H9 (cell line): Measurements from ENCODE around the gene MYH14. TPM values are rescaled to one million over a fixed set of nuclear protein-coding genes. Genes with fewer than 3 reads are reported as not detected.

Experiments used
- DNase-seq: peaks from one replicate; pipeline ENCODE4 v3.0.0-alpha.2; 2017
- H2AFZ ChIP-seq: one replicate; pipeline ENCODE4 v1.6.1; 2013; ENCODE audit warnings: mild to moderate bottlenecking, low read length, control low read depth, moderate library complexity
- H2AK5ac ChIP-seq: 2 replicates; pipeline ENCODE4 v1.6.1; 2013; ENCODE audit warnings: low read length, control low read depth, mixed read lengths; ENCODE audit not compliant: insufficient read length
- H2BK120ac ChIP-seq: one replicate; pipeline ENCODE4 v1.6.1; 2013; ENCODE audit warnings: low read depth, mild to moderate bottlenecking, low read length, control low read depth, inconsistent platforms; ENCODE audit not compliant: poor library complexity, severe bottlenecking
- H2BK12ac ChIP-seq: 2 replicates; pipeline ENCODE4 v1.6.1; 2013; ENCODE audit warnings: low read length, control low read depth, mixed read lengths, low read depth; ENCODE audit not compliant: insufficient read length
- H2BK15ac ChIP-seq: 2 replicates; pipeline ENCODE4 v1.6.1; 2013; ENCODE audit warnings: low read depth, low read length, control low read depth
- H2BK20ac ChIP-seq: one replicate; pipeline ENCODE4 v1.6.1; 2013; ENCODE audit warnings: low read depth, mild to moderate bottlenecking, low read length, control low read depth, inconsistent platforms; ENCODE audit not compliant: poor library complexity, severe bottlenecking
- H2BK5ac ChIP-seq: 2 replicates; pipeline ENCODE4 v1.6.1; 2013; ENCODE audit warnings: low read length, control low read depth, mixed read lengths; ENCODE audit not compliant: insufficient read length
- H3K14ac ChIP-seq: 2 replicates; pipeline ENCODE4 v1.6.1; 2013; ENCODE audit warnings: low read length, control low read depth; ENCODE audit not compliant: insufficient read depth
- H3K18ac ChIP-seq: 2 replicates; pipeline ENCODE4 v1.6.1; 2013; ENCODE audit warnings: low read depth, mild to moderate bottlenecking, mixed read lengths, low read length, control low read depth; ENCODE audit not compliant: insufficient read length
- H3K23ac ChIP-seq: 2 replicates; pipeline ENCODE4 v1.6.1; 2013; ENCODE audit warnings: low read length, control low read depth, mixed read lengths, low read depth; ENCODE audit not compliant: insufficient read length
- H3K23me2 ChIP-seq: 2 replicates; pipeline ENCODE4 v1.6.1; 2013; ENCODE audit warnings: low read depth, mild to moderate bottlenecking, mixed read lengths, low read length, control low read depth; ENCODE audit not compliant: insufficient read length, poor library complexity, severe bottlenecking
- H3K27ac ChIP-seq: 2 replicates; pipeline ENCODE4 v1.5.1; 2013; ENCODE audit warnings: low read length, control low read depth, mixed read lengths, low read depth; ENCODE audit not compliant: insufficient read length
- H3K27me3 ChIP-seq: 2 replicates; pipeline ENCODE4 v1.6.1; 2013; ENCODE audit warnings: low read length, control low read depth, inconsistent platforms; ENCODE audit not compliant: insufficient read depth
- H3K4ac ChIP-seq: 2 replicates; pipeline ENCODE4 v1.6.1; 2013; ENCODE audit warnings: low read depth, mild to moderate bottlenecking, control low read depth, inconsistent platforms, low read length, moderate library complexity
- H3K4me1 ChIP-seq: 2 replicates; pipeline ENCODE4 v1.6.1; 2013; ENCODE audit warnings: low read length, control low read depth, inconsistent platforms; ENCODE audit not compliant: insufficient read depth
- H3K4me2 ChIP-seq: 2 replicates; pipeline ENCODE4 v1.6.1; 2013; ENCODE audit warnings: low read length, control low read depth, mixed read lengths; ENCODE audit not compliant: insufficient read length, insufficient read depth
- H3K56ac ChIP-seq: 2 replicates; pipeline ENCODE4 v1.6.1; 2013; ENCODE audit warnings: low read depth, mild to moderate bottlenecking, mixed read lengths, low read length, control low read depth; ENCODE audit not compliant: insufficient read length
- H3K79me1 ChIP-seq: 2 replicates; pipeline ENCODE4 v1.6.1; 2013; ENCODE audit warnings: low read depth, mild to moderate bottlenecking, moderate library complexity, low read length, control low read depth, inconsistent platforms; ENCODE audit not compliant: insufficient read depth, poor library complexity, severe bottlenecking
- H3K79me2 ChIP-seq: 2 replicates; pipeline ENCODE4 v1.6.1; 2013; ENCODE audit warnings: low read length, control low read depth, inconsistent platforms; ENCODE audit not compliant: insufficient read depth
- H3K9ac ChIP-seq: 2 replicates; pipeline ENCODE4 v1.6.1; 2013; ENCODE audit warnings: low read length, control low read depth, mixed read lengths; ENCODE audit not compliant: insufficient read length; ENCODE audit errors: extremely low read depth
- H3K9me3 ChIP-seq: one replicate; pipeline ENCODE4 v1.6.1; 2013; ENCODE audit warnings: low read depth, low read length, inconsistent platforms; ENCODE audit not compliant: control insufficient read depth
- H3T11ph ChIP-seq: one replicate; pipeline ENCODE4 v1.6.1; 2013; ENCODE audit warnings: mild to moderate bottlenecking, low read length, control low read depth, inconsistent platforms
- H4K20me1 ChIP-seq: one replicate; pipeline ENCODE4 v1.6.1; 2013; ENCODE audit not compliant: control insufficient read depth, insufficient read length, insufficient read depth
- H4K5ac ChIP-seq: 2 replicates; pipeline ENCODE4 v1.6.1; 2013; ENCODE audit warnings: low read depth, mild to moderate bottlenecking, mixed read lengths, low read length, control low read depth; ENCODE audit not compliant: insufficient read length
- H4K8ac ChIP-seq: replicated peaks from 2 replicates; pipeline ENCODE4 v1.6.1; 2013; ENCODE audit warnings: low read length, control low read depth, mixed read lengths, low read depth; ENCODE audit not compliant: insufficient read length
- H4K91ac ChIP-seq: 2 replicates; pipeline ENCODE4 v1.6.1; 2013; ENCODE audit warnings: low read depth, mild to moderate bottlenecking, moderate library complexity, mixed read lengths, low read length, control low read depth; ENCODE audit not compliant: insufficient read length
- H3K27ac Mint-ChIP-seq, 3 experiments: 2 replicates in 2 of 3; 3 replicates in 1 of 3; pipeline ENCODE4 v1.8.0; 2020 to 2021; ENCODE audit warnings: mixed read lengths in 3 of 3, mild to moderate bottlenecking in 1 of 3, moderate library complexity in 1 of 3
- H3K27me3 Mint-ChIP-seq: 2 replicates; pipeline ENCODE4 v1.8.0; 2021; ENCODE audit warnings: low read depth, mild to moderate bottlenecking, moderate library complexity, mixed read lengths
- H3K36me3 Mint-ChIP-seq, 3 experiments: 2 replicates in 2 of 3; 3 replicates in 1 of 3; pipeline ENCODE4 v1.8.0; 2020 to 2021; ENCODE audit warnings: low read depth in 3 of 3, mixed read lengths in 3 of 3; ENCODE audit not compliant: insufficient read depth in 1 of 3
- H3K4me1 Mint-ChIP-seq, 2 experiments: 2 replicates each; pipeline ENCODE4 v1.8.0; 2020; ENCODE audit warnings: mixed read lengths in 2 of 2
- H3K4me3 Mint-ChIP-seq, 2 experiments: 2 replicates in 1 of 2; 3 replicates in 1 of 2; pipeline ENCODE4 v1.8.0; 2020 to 2021; ENCODE audit warnings: mild to moderate bottlenecking in 2 of 2, mixed read lengths in 2 of 2, moderate library complexity in 1 of 2
- H3K9me3 Mint-ChIP-seq, 2 experiments: 2 replicates in 1 of 2; 3 replicates in 1 of 2; pipeline ENCODE4 v1.8.0; 2020; ENCODE audit warnings: mild to moderate bottlenecking in 2 of 2, mixed read lengths in 2 of 2, moderate library complexity in 1 of 2
- CTCF ChIP-seq: fragments of 200-600 bp; sonication (generic); conservative IDR thresholded peaks from 3 replicates; pipeline ENCODE4 v1.8.0; 2021; ENCODE audit warnings: antibody characterized with exemption, mild to moderate bottlenecking
- whole genome bisulfite sequencing: extraction: QIAGEN DNeasy Blood & Tissue Kit; methylation state at CpG from one replicate; pipeline ENCODE4 v1.1.7; 2013; ENCODE audit warnings: missing lambda C conversion rate, low lambda C conversion rate, mixed read lengths; ENCODE audit not compliant: insufficient read length; ENCODE audit errors: extremely low coverage; 5-methylcytosine and 5-hydroxymethylcytosine counted together
- total RNA-seq: library from RNA; stranded (reverse); gene quantifications from 2 replicates; pipeline ENCODE4 v1.2.1, GENCODE V29; 2021

Gene MYH14
- total RNA-seq, 1 experiment from 2014 or later: 27.7 TPM

GRCh38 chr19:50333737-50334617 is 130.6 kb downstream of the MYH14 start:
- Histone ChIP-seq H3K9ac (peak overlapping the region; percentile 5), H3K9me3 (no peaks in the 10 kb centered on the region), H3K4me2 (peak overlapping the region; percentile 77)

More at GRCh38 chr19:50333737-50334617, 130.6 kb downstream of the MYH14 start:
- Histone ChIP-seq H3T11ph (no peak overlapping the region), H3K4me1 (peaks cover 4% of the 10 kb centered on the region; the same call in 1 of the 2 replicates), H4K91ac (no peak overlapping the region), H2BK120ac (no peak overlapping the region), H4K8ac (no peak overlapping the region), H3K4ac (no peak overlapping the region), H4K5ac (no peak overlapping the region), H3K27me3 (no peaks in the 10 kb centered on the region), H2BK20ac (no peak overlapping the region), H3K79me1 (no peaks in the 10 kb centered on the region), H3K27ac (no peak overlapping the region), H2BK12ac (no peak overlapping the region), H2AK5ac (no peak overlapping the region), H2BK5ac (no peak overlapping the region), H3K79me2 (no peaks in the 10 kb centered on the region), H2AFZ (no peak overlapping the region), H3K23me2 (peaks cover 23% of the 10 kb centered on the region), H4K20me1 (no peaks in the 10 kb centered on the region), H3K23ac (no peak overlapping the region), H3K14ac (peak overlapping the region; percentile 60; the same call in 1 of the 2 replicates), H2BK15ac (no peak overlapping the region), H3K18ac (peak overlapping the region; percentile 40), H3K56ac (no peak overlapping the region)
- no CpG with 5 or more reads among the region's 54 CpGs for WGBS
- Mint-ChIP-seq H3K9me3 (peaks cover 3 to 12% of the 10 kb centered on the region in 2 experiments; a peak in 4 of 5 replicates), H3K4me3 (peak overlapping the region; percentile 89 to 94), H3K36me3 (peaks cover 7 to 15% (median 14%) of the 10 kb centered on the region in 3 experiments), H3K27me3 (peaks cover 18% of the 10 kb centered on the region), H3K27ac (peak overlapping the region; percentile 95 to 99 (median 98)), H3K4me1 (peaks cover 34 to 46% of the 10 kb centered on the region in 2 experiments)
- TF ChIP-seq CTCF: no peak
- DNase-seq: peak; percentile 67
